KMS-11 (cell line): ENCODE measurements around the gene SAMD5.

Experiments
- H2AFZ ChIP-seq: fragments of 200-600 bp; sonication (generic); 2 replicates; pipeline ENCODE4 v1.6.1; 2016; ENCODE audit warnings: antibody characterized with exemption, mixed run types, low read depth
- H3K27ac ChIP-seq: fragments of 200-600 bp; sonication (generic); 2 replicates; pipeline ENCODE4 v1.6.1; 2016; ENCODE audit warnings: mild to moderate bottlenecking, mixed run types
- H3K27me3 ChIP-seq: fragments of 200-600 bp; sonication (generic); 2 replicates; pipeline ENCODE4 v1.6.1; 2017; ENCODE audit warnings: mild to moderate bottlenecking, low read depth, mixed run types, moderate library complexity; ENCODE audit not compliant: insufficient read depth
- H3K36me3 ChIP-seq: fragments of 200-600 bp; sonication (generic); 2 replicates; pipeline ENCODE4 v1.6.1; 2017; ENCODE audit warnings: mild to moderate bottlenecking, mixed run types; ENCODE audit not compliant: insufficient read depth
- H3K4me1 ChIP-seq: fragments of 200-600 bp; sonication (generic); 2 replicates; pipeline ENCODE4 v1.6.1; 2016; ENCODE audit warnings: mild to moderate bottlenecking, low read depth, mixed run types; ENCODE audit not compliant: poor library complexity, severe bottlenecking
- H3K4me2 ChIP-seq: fragments of 200-600 bp; sonication (generic); 2 replicates; pipeline ENCODE4 v1.7.0; 2016; ENCODE audit warnings: mild to moderate bottlenecking, mixed run types
- H3K4me3 ChIP-seq: fragments of 200-600 bp; sonication (generic); IDR thresholded peaks from 2 replicates; pipeline ENCODE4 v1.6.1; 2017; ENCODE audit warnings: low read depth, low read length, mixed read lengths; ENCODE audit not compliant: insufficient read depth
- H3K79me2 ChIP-seq: fragments of 200-600 bp; sonication (generic); 2 replicates; pipeline ENCODE4 v1.6.1; 2016; ENCODE audit warnings: low read depth, mixed run types; ENCODE audit not compliant: insufficient read depth
- H3K9ac ChIP-seq: fragments of 200-600 bp; sonication (generic); 2 replicates; pipeline ENCODE4 v1.6.1; 2016; ENCODE audit warnings: mild to moderate bottlenecking, mixed run types
- H4K20me1 ChIP-seq: fragments of 200-600 bp; sonication (generic); 2 replicates; pipeline ENCODE4 v1.6.1; 2016; ENCODE audit warnings: mild to moderate bottlenecking, mixed run types; ENCODE audit not compliant: insufficient read depth
- CTCF ChIP-seq: fragments of 200-600 bp; sonication (generic); conservative IDR thresholded peaks from 2 replicates; pipeline ENCODE4 v1.6.1; 2017; ENCODE audit warnings: low read depth, mild to moderate bottlenecking, antibody characterized with exemption, low read length, moderate library complexity, mixed read lengths

SAMD5 gene

GRCh38 chr6:147567141-147567805, 58.8 kb downstream of the SAMD5 start:
- no peaks in the 10 kb centered on the region for H3K79me2 ChIP-seq
- H2AFZ ChIP-seq: no peak overlapping the region
- no peak overlapping the region for H3K4me2 ChIP-seq
- H3K27me3 ChIP-seq: no peaks in the 10 kb centered on the region
- no peaks in the 10 kb centered on the region for H4K20me1 ChIP-seq
- no peak overlapping the region for H3K27ac ChIP-seq
- H3K9ac ChIP-seq: no peak overlapping the region
- TF ChIP-seq CTCF: no peak
- no peaks in the 10 kb centered on the region for H3K4me1 ChIP-seq
- H3K4me3 ChIP-seq: no peak overlapping the region
- no peaks in the 10 kb centered on the region for H3K36me3 ChIP-seq

- no peak overlapping the region for H3K4me3 ChIP-seq
- no peaks in the 10 kb centered on the region for H3K4me1 ChIP-seq
- no peaks in the 10 kb centered on the region for H4K20me1 ChIP-seq
- no peak overlapping the region for H3K9ac ChIP-seq
- no peak overlapping the region for H3K4me2 ChIP-seq
- H3K36me3 ChIP-seq: no peaks in the 10 kb centered on the region
- no peak overlapping the region for H3K27ac ChIP-seq
- H3K27me3 ChIP-seq: no peaks in the 10 kb centered on the region
- no peak overlapping the region for H2AFZ ChIP-seq
- no peak for TF ChIP-seq CTCF
- no peaks in the 10 kb centered on the region for H3K79me2 ChIP-seq
These were observed 61.3 kb downstream of the SAMD5 start for GRCh38 chr6:147569788-147570187.

- no peaks in the 10 kb centered on the region for H3K79me2 ChIP-seq
- H3K27ac ChIP-seq: no peak overlapping the region
- no peak overlapping the region for H2AFZ ChIP-seq
- H4K20me1 ChIP-seq: no peaks in the 10 kb centered on the region
- H3K4me3 ChIP-seq: no peak overlapping the region
- no peak for TF ChIP-seq CTCF
- no peaks in the 10 kb centered on the region for H3K27me3 ChIP-seq
- no peak overlapping the region for H3K4me2 ChIP-seq
- no peaks in the 10 kb centered on the region for H3K36me3 ChIP-seq
- H3K4me1 ChIP-seq: no peaks in the 10 kb centered on the region
- H3K9ac ChIP-seq: no peak overlapping the region
These were observed 62.2 kb downstream of the SAMD5 start for GRCh38 chr6:147570681-147571080.

- no peak overlapping the region for H3K4me3 ChIP-seq
- H3K27ac ChIP-seq: no peak overlapping the region
- H2AFZ ChIP-seq: no peak overlapping the region
- H3K79me2 ChIP-seq: no peaks in the 10 kb centered on the region
- H3K4me1 ChIP-seq: no peaks in the 10 kb centered on the region
- H3K9ac ChIP-seq: no peak overlapping the region
- H3K4me2 ChIP-seq: no peak overlapping the region
- TF ChIP-seq CTCF: no peak
- no peaks in the 10 kb centered on the region for H3K27me3 ChIP-seq
- no peaks in the 10 kb centered on the region for H3K36me3 ChIP-seq
- H4K20me1 ChIP-seq: no peaks in the 10 kb centered on the region
These were observed 69.0 kb downstream of the SAMD5 start for GRCh38 chr6:147577488-147577887.
